GM12872 (cell line): ENCODE results near the gene HSDL1.

Source experiments
- TF ChIP-seq, protein P1 (sequence below): IDR thresholded peaks from 3 replicates; pipeline ENCODE4 v1.5.1; 2011; ENCODE audit warnings: low read depth, mild to moderate bottlenecking, low read length, moderate library complexity; ENCODE audit not compliant: insufficient read depth

The HSDL1 gene

GRCh38 chr16:84174396-84174795 is 29.4 kb upstream of the HSDL1 start:
- TF ChIP-seq, protein P1, sequence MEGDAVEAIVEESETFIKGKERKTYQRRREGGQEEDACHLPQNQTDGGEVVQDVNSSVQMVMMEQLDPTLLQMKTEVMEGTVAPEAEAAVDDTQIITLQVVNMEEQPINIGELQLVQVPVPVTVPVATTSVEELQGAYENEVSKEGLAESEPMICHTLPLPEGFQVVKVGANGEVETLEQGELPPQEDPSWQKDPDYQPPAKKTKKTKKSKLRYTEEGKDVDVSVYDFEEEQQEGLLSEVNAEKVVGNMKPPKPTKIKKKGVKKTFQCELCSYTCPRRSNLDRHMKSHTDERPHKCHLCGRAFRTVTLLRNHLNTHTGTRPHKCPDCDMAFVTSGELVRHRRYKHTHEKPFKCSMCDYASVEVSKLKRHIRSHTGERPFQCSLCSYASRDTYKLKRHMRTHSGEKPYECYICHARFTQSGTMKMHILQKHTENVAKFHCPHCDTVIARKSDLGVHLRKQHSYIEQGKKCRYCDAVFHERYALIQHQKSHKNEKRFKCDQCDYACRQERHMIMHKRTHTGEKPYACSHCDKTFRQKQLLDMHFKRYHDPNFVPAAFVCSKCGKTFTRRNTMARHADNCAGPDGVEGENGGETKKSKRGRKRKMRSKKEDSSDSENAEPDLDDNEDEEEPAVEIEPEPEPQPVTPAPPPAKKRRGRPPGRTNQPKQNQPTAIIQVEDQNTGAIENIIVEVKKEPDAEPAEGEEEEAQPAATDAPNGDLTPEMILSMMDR: no peak

DNA sequence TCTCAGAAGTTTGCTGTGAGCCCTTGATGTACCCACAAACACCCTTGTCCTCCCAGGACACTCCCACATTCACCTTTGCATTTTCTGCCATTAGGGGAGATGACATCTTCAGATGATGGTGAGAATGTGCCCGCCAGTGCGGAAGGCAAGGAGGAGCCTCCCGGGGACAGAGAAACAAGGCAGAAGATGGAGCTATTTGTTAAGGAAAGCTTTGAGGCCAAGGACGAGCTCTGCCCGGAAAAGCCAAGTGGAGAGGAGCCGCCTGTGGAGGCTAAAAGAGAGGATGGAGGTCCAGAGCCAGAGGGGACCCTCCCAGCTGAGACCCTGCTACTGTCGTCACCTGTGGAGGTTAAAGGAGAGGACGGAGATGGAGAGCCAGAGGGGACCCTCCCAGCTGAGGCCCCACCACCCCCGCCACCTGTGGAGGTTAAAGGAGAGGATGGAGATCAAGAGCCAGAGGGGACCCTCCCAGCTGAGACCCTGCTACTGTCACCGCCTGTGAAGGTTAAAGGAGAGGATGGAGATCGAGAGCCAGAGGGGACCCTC is 24.9 kb upstream of the HSDL1 start:
- TF ChIP-seq, protein P1: no peak

- TF ChIP-seq, protein P1: no peak
Observed at GRCh38 chr16:84166796-84167695, 22.1 kb upstream of the HSDL1 start.

DNA sequence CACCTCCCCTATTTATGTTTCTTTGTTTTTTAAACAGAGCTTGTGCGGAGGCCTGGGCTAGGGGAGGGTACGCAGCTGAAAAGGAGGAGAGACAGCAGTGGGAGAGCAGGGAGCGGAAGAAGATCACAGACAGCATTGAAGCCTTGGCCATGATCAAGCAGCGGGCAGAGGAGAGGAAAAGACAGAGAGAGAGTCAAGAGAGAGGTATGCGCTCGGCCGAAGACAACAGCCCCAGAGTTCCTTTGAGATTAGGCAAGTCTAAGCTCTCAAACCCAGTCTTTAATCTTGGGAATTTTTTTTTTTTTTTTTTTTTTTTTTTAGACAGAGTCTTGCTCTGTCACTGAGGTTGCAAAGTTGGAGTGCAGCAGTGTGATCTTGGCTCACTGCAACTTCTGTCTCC is 20.8 kb upstream of the HSDL1 start:
- TF ChIP-seq, protein P1: no peak

- TF ChIP-seq, protein P1: no peak
Observed at GRCh38 chr16:84161801-84162200, 16.8 kb upstream of the HSDL1 start.

DNA sequence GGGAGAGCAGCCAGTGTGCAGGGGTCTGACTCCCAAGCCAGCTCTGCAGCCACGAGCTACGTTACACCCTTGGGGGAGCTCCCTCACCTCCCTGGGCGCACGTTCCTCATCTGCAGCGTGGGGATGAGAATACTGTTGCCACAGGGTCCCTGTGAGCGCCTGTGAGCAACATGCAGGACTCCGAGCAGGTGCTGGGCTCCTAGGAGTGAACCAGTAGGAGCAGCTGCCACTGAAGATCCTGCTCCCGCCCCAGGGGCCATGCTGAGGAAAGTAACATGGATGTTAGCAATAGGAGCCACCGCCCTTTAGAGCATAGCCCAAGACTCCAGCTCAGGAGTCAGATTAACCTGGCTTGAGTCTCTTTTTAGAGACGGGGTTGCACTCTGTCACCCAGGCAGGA is 16.1 kb upstream of the HSDL1 start:
- TF ChIP-seq, protein P1: no peak

- TF ChIP-seq, protein P1: no peak
Observed at GRCh38 chr16:84159800-84160199, 14.8 kb upstream of the HSDL1 start.
